H9 (cell line): ENCODE results near the gene CAPG. TPM values are rescaled to one million over a fixed set of nuclear protein-coding genes. Genes with fewer than 3 reads are reported as not detected.
"Not testable (repeated sequence)": the region's sequence is repeated elsewhere in the genome, so short reads cannot be mapped to it uniquely, and the experiment has no call there.

Experiments
- DNase-seq: peaks from one replicate; pipeline ENCODE4 v3.0.0-alpha.2; 2017
- H2AFZ ChIP-seq: one replicate; pipeline ENCODE4 v1.6.1; 2013; ENCODE audit warnings: mild to moderate bottlenecking, low read length, control low read depth, moderate library complexity
- H2AK5ac ChIP-seq: 2 replicates; pipeline ENCODE4 v1.6.1; 2013; ENCODE audit warnings: low read length, control low read depth, mixed read lengths; ENCODE audit not compliant: insufficient read length
- H2BK120ac ChIP-seq: one replicate; pipeline ENCODE4 v1.6.1; 2013; ENCODE audit warnings: low read depth, mild to moderate bottlenecking, low read length, control low read depth, inconsistent platforms; ENCODE audit not compliant: poor library complexity, severe bottlenecking
- H2BK12ac ChIP-seq: 2 replicates; pipeline ENCODE4 v1.6.1; 2013; ENCODE audit warnings: low read length, control low read depth, mixed read lengths, low read depth; ENCODE audit not compliant: insufficient read length
- H2BK15ac ChIP-seq: 2 replicates; pipeline ENCODE4 v1.6.1; 2013; ENCODE audit warnings: low read depth, low read length, control low read depth
- H2BK20ac ChIP-seq: one replicate; pipeline ENCODE4 v1.6.1; 2013; ENCODE audit warnings: low read depth, mild to moderate bottlenecking, low read length, control low read depth, inconsistent platforms; ENCODE audit not compliant: poor library complexity, severe bottlenecking
- H2BK5ac ChIP-seq: 2 replicates; pipeline ENCODE4 v1.6.1; 2013; ENCODE audit warnings: low read length, control low read depth, mixed read lengths; ENCODE audit not compliant: insufficient read length
- H3K14ac ChIP-seq: 2 replicates; pipeline ENCODE4 v1.6.1; 2013; ENCODE audit warnings: low read length, control low read depth; ENCODE audit not compliant: insufficient read depth
- H3K18ac ChIP-seq: 2 replicates; pipeline ENCODE4 v1.6.1; 2013; ENCODE audit warnings: low read depth, mild to moderate bottlenecking, mixed read lengths, low read length, control low read depth; ENCODE audit not compliant: insufficient read length
- H3K23ac ChIP-seq: 2 replicates; pipeline ENCODE4 v1.6.1; 2013; ENCODE audit warnings: low read length, control low read depth, mixed read lengths, low read depth; ENCODE audit not compliant: insufficient read length
- H3K23me2 ChIP-seq: 2 replicates; pipeline ENCODE4 v1.6.1; 2013; ENCODE audit warnings: low read depth, mild to moderate bottlenecking, mixed read lengths, low read length, control low read depth; ENCODE audit not compliant: insufficient read length, poor library complexity, severe bottlenecking
- H3K27ac ChIP-seq: 2 replicates; pipeline ENCODE4 v1.5.1; 2013; ENCODE audit warnings: low read length, control low read depth, mixed read lengths, low read depth; ENCODE audit not compliant: insufficient read length
- H3K27me3 ChIP-seq: 2 replicates; pipeline ENCODE4 v1.6.1; 2013; ENCODE audit warnings: low read length, control low read depth, inconsistent platforms; ENCODE audit not compliant: insufficient read depth
- H3K4ac ChIP-seq: 2 replicates; pipeline ENCODE4 v1.6.1; 2013; ENCODE audit warnings: low read depth, mild to moderate bottlenecking, control low read depth, inconsistent platforms, low read length, moderate library complexity
- H3K4me1 ChIP-seq: 2 replicates; pipeline ENCODE4 v1.6.1; 2013; ENCODE audit warnings: low read length, control low read depth, inconsistent platforms; ENCODE audit not compliant: insufficient read depth
- H3K4me2 ChIP-seq: 2 replicates; pipeline ENCODE4 v1.6.1; 2013; ENCODE audit warnings: low read length, control low read depth, mixed read lengths; ENCODE audit not compliant: insufficient read length, insufficient read depth
- H3K56ac ChIP-seq: 2 replicates; pipeline ENCODE4 v1.6.1; 2013; ENCODE audit warnings: low read depth, mild to moderate bottlenecking, mixed read lengths, low read length, control low read depth; ENCODE audit not compliant: insufficient read length
- H3K79me1 ChIP-seq: 2 replicates; pipeline ENCODE4 v1.6.1; 2013; ENCODE audit warnings: low read depth, mild to moderate bottlenecking, moderate library complexity, low read length, control low read depth, inconsistent platforms; ENCODE audit not compliant: insufficient read depth, poor library complexity, severe bottlenecking
- H3K79me2 ChIP-seq: 2 replicates; pipeline ENCODE4 v1.6.1; 2013; ENCODE audit warnings: low read length, control low read depth, inconsistent platforms; ENCODE audit not compliant: insufficient read depth
- H3K9ac ChIP-seq: 2 replicates; pipeline ENCODE4 v1.6.1; 2013; ENCODE audit warnings: low read length, control low read depth, mixed read lengths; ENCODE audit not compliant: insufficient read length; ENCODE audit errors: extremely low read depth
- H3K9me3 ChIP-seq: one replicate; pipeline ENCODE4 v1.6.1; 2013; ENCODE audit warnings: low read depth, low read length, inconsistent platforms; ENCODE audit not compliant: control insufficient read depth
- H3T11ph ChIP-seq: one replicate; pipeline ENCODE4 v1.6.1; 2013; ENCODE audit warnings: mild to moderate bottlenecking, low read length, control low read depth, inconsistent platforms
- H4K20me1 ChIP-seq: one replicate; pipeline ENCODE4 v1.6.1; 2013; ENCODE audit not compliant: control insufficient read depth, insufficient read length, insufficient read depth
- H4K5ac ChIP-seq: 2 replicates; pipeline ENCODE4 v1.6.1; 2013; ENCODE audit warnings: low read depth, mild to moderate bottlenecking, mixed read lengths, low read length, control low read depth; ENCODE audit not compliant: insufficient read length
- H4K8ac ChIP-seq: replicated peaks from 2 replicates; pipeline ENCODE4 v1.6.1; 2013; ENCODE audit warnings: low read length, control low read depth, mixed read lengths, low read depth; ENCODE audit not compliant: insufficient read length
- H4K91ac ChIP-seq: 2 replicates; pipeline ENCODE4 v1.6.1; 2013; ENCODE audit warnings: low read depth, mild to moderate bottlenecking, moderate library complexity, mixed read lengths, low read length, control low read depth; ENCODE audit not compliant: insufficient read length
- H3K27ac Mint-ChIP-seq, 3 experiments: 2 replicates in 2 of 3; 3 replicates in 1 of 3; pipeline ENCODE4 v1.8.0; 2020 to 2021; ENCODE audit warnings: mixed read lengths in 3 of 3, mild to moderate bottlenecking in 1 of 3, moderate library complexity in 1 of 3
- H3K27me3 Mint-ChIP-seq: 2 replicates; pipeline ENCODE4 v1.8.0; 2021; ENCODE audit warnings: low read depth, mild to moderate bottlenecking, moderate library complexity, mixed read lengths
- H3K36me3 Mint-ChIP-seq, 3 experiments: 2 replicates in 2 of 3; 3 replicates in 1 of 3; pipeline ENCODE4 v1.8.0; 2020 to 2021; ENCODE audit warnings: low read depth in 3 of 3, mixed read lengths in 3 of 3; ENCODE audit not compliant: insufficient read depth in 1 of 3
- H3K4me1 Mint-ChIP-seq, 2 experiments: 2 replicates each; pipeline ENCODE4 v1.8.0; 2020; ENCODE audit warnings: mixed read lengths in 2 of 2
- H3K4me3 Mint-ChIP-seq, 2 experiments: 2 replicates in 1 of 2; 3 replicates in 1 of 2; pipeline ENCODE4 v1.8.0; 2020 to 2021; ENCODE audit warnings: mild to moderate bottlenecking in 2 of 2, mixed read lengths in 2 of 2, moderate library complexity in 1 of 2
- H3K9me3 Mint-ChIP-seq, 2 experiments: 2 replicates in 1 of 2; 3 replicates in 1 of 2; pipeline ENCODE4 v1.8.0; 2020; ENCODE audit warnings: mild to moderate bottlenecking in 2 of 2, mixed read lengths in 2 of 2, moderate library complexity in 1 of 2
- CTCF ChIP-seq: fragments of 200-600 bp; sonication (generic); conservative IDR thresholded peaks from 3 replicates; pipeline ENCODE4 v1.8.0; 2021; ENCODE audit warnings: antibody characterized with exemption, mild to moderate bottlenecking
- WGBS: extraction: QIAGEN DNeasy Blood & Tissue Kit; methylation state at CpG from one replicate; pipeline ENCODE4 v1.1.7; 2013; ENCODE audit warnings: missing lambda C conversion rate, low lambda C conversion rate, mixed read lengths; ENCODE audit not compliant: insufficient read length; ENCODE audit errors: extremely low coverage; 5-methylcytosine and 5-hydroxymethylcytosine counted together
- total RNA-seq: library from RNA; stranded (reverse); gene quantifications from 2 replicates; pipeline ENCODE4 v1.2.1, GENCODE V29; 2021

The CAPG gene
- total RNA-seq, 1 experiment from 2014 or later: 72.8 TPM

GRCh38 chr2:85439986-85440385 is 29.8 kb upstream of the CAPG start:
- DNase-seq: no peak
- Histone ChIP-seq H3K4me2 (no peak overlapping the region), H3K27me3 (no peaks in the 10 kb centered on the region), H3K23me2 (peaks cover 3% of the 10 kb centered on the region), H3K4ac (no peak overlapping the region), H2BK15ac (no peak overlapping the region), H3K4me1 (peaks cover 3% of the 10 kb centered on the region; the same call in 1 of the 2 replicates), H2AFZ (no peak overlapping the region), H3T11ph (no peak overlapping the region), H2BK12ac (no peak overlapping the region), H2AK5ac (no peak overlapping the region), H2BK20ac (no peak overlapping the region), H3K79me2 (no peaks in the 10 kb centered on the region), H3K14ac (no peak overlapping the region), H4K5ac (no peak overlapping the region), H3K18ac (no peak overlapping the region), H2BK120ac (no peak overlapping the region), H3K23ac (no peak overlapping the region), H4K20me1 (no peaks in the 10 kb centered on the region), H3K27ac (no peak overlapping the region), H3K9ac (no peak overlapping the region), H2BK5ac (no peak overlapping the region), H3K79me1 (no peaks in the 10 kb centered on the region), H3K56ac (no peak overlapping the region), H3K9me3 (no peaks in the 10 kb centered on the region), H4K8ac (no peak overlapping the region), H4K91ac (no peak overlapping the region)
- Mint-ChIP-seq H3K27ac (no peak overlapping the region), H3K9me3 (no peaks in the 10 kb centered on the region; a peak in 2 of 5 replicates), H3K36me3 (no peaks in the 10 kb centered on the region), H3K27me3 (peaks cover 20% of the 10 kb centered on the region), H3K4me3 (no peak overlapping the region), H3K4me1 (peaks cover 21 to 36% of the 10 kb centered on the region in 2 experiments)
- no peak for TF ChIP-seq CTCF
- no CpG with 5 or more reads among the region's 7 CpGs for WGBS

- not testable (repeated sequence) for H3K4me3 Mint-ChIP-seq
Observed at GRCh38 chr2:85439569-85439968, 29.4 kb upstream of the CAPG start.

More at GRCh38 chr2:85439569-85439968, 29.4 kb upstream of the CAPG start:
- peaks cover 20% of the 10 kb centered on the region for H3K27me3 Mint-ChIP-seq
- H3K27ac ChIP-seq, H3T11ph ChIP-seq, H3K36me3 Mint-ChIP-seq, H2BK15ac ChIP-seq, H3K79me1 ChIP-seq, H3K4ac ChIP-seq, H3K9me3 ChIP-seq, H4K91ac ChIP-seq, H4K5ac ChIP-seq, H3K23me2 ChIP-seq, H3K23ac ChIP-seq, H3K14ac ChIP-seq, H2AK5ac ChIP-seq, H3K18ac ChIP-seq, H2BK12ac ChIP-seq, H4K20me1 ChIP-seq, H3K79me2 ChIP-seq, DNase-seq, H3K56ac ChIP-seq, H2AFZ ChIP-seq, H3K27ac Mint-ChIP-seq, H2BK120ac ChIP-seq, H2BK20ac ChIP-seq, H4K8ac ChIP-seq, H3K9me3 Mint-ChIP-seq, H3K27me3 ChIP-seq, H3K4me2 ChIP-seq, H3K4me1 ChIP-seq, H3K9ac ChIP-seq, H2BK5ac ChIP-seq: not testable (repeated sequence)
- WGBS: no CpG with 5 or more reads among the region's 9 CpGs
- H3K4me1 Mint-ChIP-seq: peaks cover 21 to 34% of the 10 kb centered on the region in 2 experiments
